WERI-Rb-1 (cell line): Measurements from ENCODE around the gene UXS1.

Experiments used
- DNase-seq: peaks from one replicate; pipeline ENCODE4 v3.0.0-alpha.2; 2020
- H3K27ac ChIP-seq: fragments of 250-450 bp; sonication (Bioruptor Pico); 2 replicates; pipeline ENCODE4 v1.5.1; 2020; ENCODE audit warnings: mild to moderate bottlenecking, moderate library complexity
- H3K27me3 ChIP-seq: fragments of 250-450 bp; sonication (Bioruptor Pico); 2 replicates; pipeline ENCODE4 v1.5.1; 2021; ENCODE audit warnings: mild to moderate bottlenecking, low read depth, moderate library complexity; ENCODE audit not compliant: insufficient read depth, severe bottlenecking
- H3K36me3 ChIP-seq: fragments of 250-450 bp; sonication (Bioruptor Pico); 2 replicates; pipeline ENCODE4 v1.5.1; 2020; ENCODE audit warnings: mild to moderate bottlenecking, moderate library complexity
- H3K4me3 ChIP-seq: 2 replicates; pipeline ENCODE4 v1.5.1; 2011; ENCODE audit warnings: low read depth, mild to moderate bottlenecking, control low read depth, low read length
- H3K9me3 ChIP-seq: fragments of 250-450 bp; sonication (Bioruptor Pico); 2 replicates; pipeline ENCODE4 v1.5.1; 2021; ENCODE audit warnings: mild to moderate bottlenecking, moderate library complexity; ENCODE audit not compliant: severe bottlenecking
- CTCF ChIP-seq: IDR thresholded peaks from 2 replicates; pipeline ENCODE4 v1.5.1; 2011; ENCODE audit warnings: low read depth, mild to moderate bottlenecking, control low read depth, inconsistent platforms, low read length

The UXS1 gene

GRCh38 chr2:106115665-106116064 is 78.4 kb downstream of the UXS1 start:
- no peak overlapping the region for H3K27ac ChIP-seq
- H3K36me3 ChIP-seq: peaks cover 25% of the 10 kb centered on the region

DNA sequence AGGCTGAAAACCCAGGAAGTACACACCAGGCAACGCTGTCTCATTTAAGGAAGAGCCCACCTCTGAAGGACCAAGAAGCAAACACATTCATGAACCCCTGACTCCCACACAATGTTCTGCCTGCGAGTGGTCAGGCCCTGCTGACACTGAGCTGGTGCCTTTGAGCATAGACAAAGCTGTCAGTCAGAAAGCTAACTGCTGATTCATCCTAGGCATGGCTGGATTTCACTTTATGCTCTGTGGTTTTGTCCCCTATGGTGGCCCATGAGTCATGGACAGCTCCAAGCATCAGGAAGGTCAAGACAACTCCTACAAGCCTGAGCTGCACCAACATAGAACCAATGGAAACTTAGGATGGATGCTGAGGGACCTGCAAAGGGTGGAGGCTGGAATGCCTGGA is 78.9 kb downstream of the UXS1 start:
- DNase-seq: no peak

More at GRCh38 chr2:106115665-106116064, 78.4 kb downstream of the UXS1 start:
- no peak for DNase-seq
- H3K27me3 ChIP-seq: no peaks in the 10 kb centered on the region
- no peaks in the 10 kb centered on the region for H3K9me3 ChIP-seq
- H3K4me3 ChIP-seq: no peak overlapping the region
- no peak for TF ChIP-seq CTCF

DNA sequence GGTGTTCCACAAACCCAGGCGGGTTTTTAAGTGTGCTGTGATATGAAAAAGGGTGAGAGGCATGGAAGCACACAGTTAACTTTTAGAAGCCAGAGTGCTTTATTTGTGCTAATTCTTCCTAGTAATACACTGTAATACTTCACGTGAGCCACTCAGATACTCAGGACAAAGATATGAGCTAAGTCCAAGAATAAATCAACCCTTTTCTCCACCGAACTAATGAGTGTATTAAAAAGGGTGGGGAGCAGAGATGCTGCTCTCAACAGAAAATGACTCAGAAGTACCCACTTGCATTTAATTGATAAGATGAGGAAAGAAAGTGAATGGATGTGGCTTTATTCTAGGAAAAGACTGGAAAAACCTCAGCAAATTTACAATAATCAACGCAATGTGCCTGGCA is 79.9 kb downstream of the UXS1 start:
- TF ChIP-seq CTCF: no peak
- DNase-seq: no peak
- Histone ChIP-seq H3K27ac (no peak overlapping the region), H3K36me3 (peaks cover 29% of the 10 kb centered on the region), H3K4me3 (no peak overlapping the region), H3K9me3 (no peaks in the 10 kb centered on the region), H3K27me3 (no peaks in the 10 kb centered on the region)

More for the DNA sequence above, 78.9 kb downstream of the UXS1 start:
- no peak for TF ChIP-seq CTCF
- H3K4me3 ChIP-seq: no peak overlapping the region
- H3K27me3 ChIP-seq: no peaks in the 10 kb centered on the region
- H3K9me3 ChIP-seq: no peaks in the 10 kb centered on the region
- H3K27ac ChIP-seq: no peak overlapping the region
- H3K36me3 ChIP-seq: peaks cover 24% of the 10 kb centered on the region

DNA sequence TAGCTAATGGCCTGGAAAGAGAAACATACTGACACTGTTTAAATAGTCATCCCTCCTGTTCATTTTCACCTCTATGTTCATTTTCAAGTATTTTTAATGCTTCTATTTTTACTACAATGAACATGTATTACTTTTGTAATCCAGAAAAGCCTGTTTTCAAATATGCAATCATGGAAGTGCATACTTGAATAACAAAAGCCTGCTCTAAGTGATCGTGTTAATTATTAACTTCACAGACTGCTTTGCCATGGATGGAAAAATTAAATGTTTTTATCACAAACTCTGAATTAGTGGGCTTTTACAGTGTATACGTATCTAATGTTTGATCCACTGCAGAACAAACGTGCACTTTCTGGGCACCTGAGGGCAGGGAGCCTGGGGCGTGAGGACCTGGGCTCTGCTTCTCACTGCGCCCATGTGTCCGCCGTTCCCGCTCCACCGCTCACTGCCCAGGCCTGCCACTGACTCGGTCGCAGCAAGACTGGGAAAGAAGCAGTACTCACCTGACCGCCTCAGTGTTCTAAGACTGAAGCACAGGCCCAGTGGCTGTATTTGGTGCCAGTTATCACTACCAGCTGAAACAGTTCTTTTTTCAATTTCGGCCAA is 80.6 kb downstream of the UXS1 start:
- H3K36me3 ChIP-seq: peaks cover 29% of the 10 kb centered on the region
- no peaks in the 10 kb centered on the region for H3K9me3 ChIP-seq
- no peak for TF ChIP-seq CTCF
- no peak for DNase-seq
- H3K27ac ChIP-seq: no peak overlapping the region
- H3K27me3 ChIP-seq: no peaks in the 10 kb centered on the region
- no peak overlapping the region for H3K4me3 ChIP-seq

GRCh38 chr2:106111882-106112571 is 82.1 kb downstream of the UXS1 start:
- Histone ChIP-seq H3K27ac (no peak overlapping the region), H3K4me3 (no peak overlapping the region), H3K9me3 (no peaks in the 10 kb centered on the region), H3K27me3 (no peaks in the 10 kb centered on the region), H3K36me3 (peaks cover 29% of the 10 kb centered on the region)
- no peak for DNase-seq
- TF ChIP-seq CTCF: no peak
